ENCODE data around the gene KRT31. TPM values are rescaled to one million over a fixed set of nuclear protein-coding genes. Genes with fewer than 3 reads are reported as not detected.
"Not testable (repeated sequence)": the region's sequence is repeated elsewhere in the genome, so short reads cannot be mapped to it uniquely, and the experiment has no call there.

Gene KRT31
- total RNA-seq, 1 donor from 2014 or later = not detected

- Mint-ChIP-seq H3K27me3 (peaks cover 19% of the 10 kb centered on the region), H3K9me3 (ENCODE audit: low read depth) (peaks cover 8% of the 10 kb centered on the region), H3K36me3 (ENCODE audit: insufficient read depth) (no peaks in the 10 kb centered on the region), H3K4me1 (ENCODE audit: low read depth) (no peaks in the 10 kb centered on the region), H3K27ac (no peak overlapping the region), H3K4me3 (ENCODE audit: low read depth) (no peak overlapping the region)
- TF ChIP-seq CTCF (IDR thresholded peaks at IDR 0.05; ENCODE audit: unreplicated experiment) = no peak
- DNase-seq (ENCODE audit: low spot score, unreplicated experiment) = no peak
Observed at GRCh38 chr17:41352597-41353366, 44.6 kb downstream of the KRT31 start.

- H3K36me3 Mint-ChIP-seq (ENCODE audit: insufficient read depth) = no peaks in the 10 kb centered on the region
- H3K4me1 Mint-ChIP-seq (ENCODE audit: low read depth) = no peaks in the 10 kb centered on the region
- H3K27ac Mint-ChIP-seq = no peak overlapping the region
- H3K27me3 Mint-ChIP-seq = peaks cover 13% of the 10 kb centered on the region
- no peak for DNase-seq (ENCODE audit: low spot score, unreplicated experiment)
- no peak overlapping the region for H3K4me3 Mint-ChIP-seq (ENCODE audit: low read depth)
- peaks cover 4% of the 10 kb centered on the region for H3K9me3 Mint-ChIP-seq (ENCODE audit: low read depth)
- no peak for TF ChIP-seq CTCF (IDR thresholded peaks at IDR 0.05; ENCODE audit: unreplicated experiment)
Observed at GRCh38 chr17:41351177-41351576, 46.2 kb downstream of the KRT31 start.

GRCh38 chr17:41350381-41350878, 47.0 kb downstream of the KRT31 start, which contains the start of gene KRT33A:
TSS of gene KRT33A (minus strand) at chr17:41350828. CDS start at chr17:41350767, 61 bp downstream.
- not testable (repeated sequence) for H3K4me3 Mint-ChIP-seq (ENCODE audit: low read depth); H3K36me3 Mint-ChIP-seq (ENCODE audit: insufficient read depth); H3K27ac Mint-ChIP-seq; DNase-seq (ENCODE audit: low spot score, unreplicated experiment); H3K9me3 Mint-ChIP-seq (ENCODE audit: low read depth); H3K4me1 Mint-ChIP-seq (ENCODE audit: low read depth)
- peaks cover 13% of the 10 kb centered on the region for H3K27me3 Mint-ChIP-seq

- TF ChIP-seq CTCF (IDR thresholded peaks at IDR 0.05; ENCODE audit: unreplicated experiment) = no peak
- Mint-ChIP-seq H3K9me3 (ENCODE audit: low read depth) (peaks cover 4% of the 10 kb centered on the region), H3K4me1 (ENCODE audit: low read depth) (no peaks in the 10 kb centered on the region), H3K4me3 (ENCODE audit: low read depth) (no peak overlapping the region), H3K27ac (no peak overlapping the region), H3K27me3 (peaks cover 13% of the 10 kb centered on the region), H3K36me3 (ENCODE audit: insufficient read depth) (peaks cover 2% of the 10 kb centered on the region)
- DNase-seq (ENCODE audit: low spot score, unreplicated experiment) = no peak
Observed at GRCh38 chr17:41347869-41348760, 49.3 kb downstream of the KRT31 start.

- H3K4me1 Mint-ChIP-seq (ENCODE audit: low read depth); H3K27ac Mint-ChIP-seq; H3K36me3 Mint-ChIP-seq (ENCODE audit: insufficient read depth); H3K4me3 Mint-ChIP-seq (ENCODE audit: low read depth); H3K27me3 Mint-ChIP-seq; DNase-seq (ENCODE audit: low spot score, unreplicated experiment): not testable (repeated sequence)
- peaks cover 18% of the 10 kb centered on the region for H3K9me3 Mint-ChIP-seq (ENCODE audit: low read depth)
Observed at GRCh38 chr17:41346421-41346820, 51.0 kb downstream of the KRT31 start.

- Mint-ChIP-seq H3K27me3 (peaks cover 3% of the 10 kb centered on the region), H3K36me3 (ENCODE audit: insufficient read depth) (peaks cover 2% of the 10 kb centered on the region), H3K4me3 (ENCODE audit: low read depth) (no peak overlapping the region), H3K27ac (no peak overlapping the region), H3K9me3 (ENCODE audit: low read depth) (peaks cover 19% of the 10 kb centered on the region), H3K4me1 (ENCODE audit: low read depth) (no peaks in the 10 kb centered on the region)
- no peak for TF ChIP-seq CTCF (IDR thresholded peaks at IDR 0.05; ENCODE audit: unreplicated experiment)
- DNase-seq (ENCODE audit: low spot score, unreplicated experiment) = no peak
Observed at GRCh38 chr17:41345992-41346391, 51.4 kb downstream of the KRT31 start.
